OCI-LY3 (cell line): ENCODE data around the gene OCEL1.
"Not testable (repeated sequence)": the region's sequence is repeated elsewhere in the genome, so short reads cannot be mapped to it uniquely, and the experiment has no call there.

ENCODE experiments used
- H2AFZ ChIP-seq: fragments of 200-600, 300-600 bp; shearing (Covaris generic); 2 replicates; pipeline ENCODE4 v1.6.0; 2014; ENCODE audit warnings: antibody characterized with exemption, low read depth, low read length
- H3K27ac ChIP-seq: fragments of 200-600, 300-600 bp; sonication (generic); 2 replicates; pipeline ENCODE4 v1.5.1; 2014; ENCODE audit warnings: mild to moderate bottlenecking, low read length, moderate library complexity, mixed read lengths
- H3K27me3 ChIP-seq: fragments of 200-600, 300-600 bp; sonication (generic); 2 replicates; pipeline ENCODE4 v1.6.1; 2014; ENCODE audit warnings: low read depth, low read length, mixed read lengths
- H3K36me3 ChIP-seq: fragments of 200-600, 300-600 bp; sonication (generic); replicated peaks from 2 replicates; pipeline ENCODE3; 2014; ENCODE audit warnings: low read depth, low read length, mixed read lengths
- H3K4me1 ChIP-seq: fragments of 300-600, 200-600 bp; sonication (generic); 2 replicates; pipeline ENCODE4 v1.6.1; 2014; ENCODE audit warnings: low read length, mixed read lengths
- H3K4me2 ChIP-seq: fragments of 200-600, 300-600 bp; sonication (generic); 2 replicates; pipeline ENCODE4 v1.6.1; 2014; ENCODE audit warnings: low read length, mixed read lengths
- H3K4me3 ChIP-seq: fragments of 300-600, 200-600 bp; sonication (generic); 2 replicates; pipeline ENCODE4 v1.5.1; 2014; ENCODE audit warnings: antibody characterized with exemption, mild to moderate bottlenecking, low read length, moderate library complexity
- H3K79me2 ChIP-seq: fragments of 300-600, 200-600 bp; shearing (Covaris generic); 2 replicates; pipeline ENCODE4 v1.6.1; 2014; ENCODE audit warnings: mild to moderate bottlenecking, low read length, mixed read lengths
- H3K9ac ChIP-seq: fragments of 300-600, 200-600 bp; shearing (Covaris generic); 2 replicates; pipeline ENCODE4 v1.6.0; 2014; ENCODE audit warnings: mild to moderate bottlenecking, low read length, moderate library complexity
- H3K9me3 ChIP-seq: fragments of 200-600, 300-600 bp; shearing (Covaris generic); 2 replicates; pipeline ENCODE4 v1.6.1; 2014; ENCODE audit warnings: low read length, mixed read lengths; ENCODE audit not compliant: insufficient read depth
- H4K20me1 ChIP-seq: fragments of 200-600, 300-600 bp; sonication (generic); 2 replicates; pipeline ENCODE4 v1.6.1; 2016; ENCODE audit warnings: low read length, mixed read lengths; ENCODE audit not compliant: insufficient read depth
- CTCF ChIP-seq: fragments of 200-600, 300-600 bp; sonication (generic); IDR thresholded peaks from 2 replicates; pipeline ENCODE4 v1.5.1; 2014; ENCODE audit warnings: antibody characterized with exemption, low read length, low read depth
- EZH2phosphoT487 ChIP-seq: fragments of 200-600 bp; shearing (Covaris generic); IDR thresholded peaks from 2 replicates; pipeline ENCODE4 v1.6.1; 2018; ENCODE audit warnings: antibody characterized with exemption, mixed run types, low read depth

OCEL1 gene

GRCh38 chr19:17183271-17183761, 42.7 kb upstream of the OCEL1 start:
- Histone ChIP-seq H3K27me3 (no peaks in the 10 kb centered on the region), H3K4me2 (peak overlapping the region; percentile 61), H3K9me3 (no peaks in the 10 kb centered on the region), H3K4me1 (peaks cover 16% of the 10 kb centered on the region), H3K36me3 (peaks cover 39% of the 10 kb centered on the region), H3K27ac (peak overlapping the region; percentile 46), H3K4me3 (peak overlapping the region; percentile 32), H3K9ac (peak overlapping the region; percentile 13; the same call in 1 of the 2 replicates), H2AFZ (0 out of 2 replicates have a peak overlapping the region, but pooled peaks have one; percentile 1), H3K79me2 (no peaks in the 10 kb centered on the region), H4K20me1 (no peaks in the 10 kb centered on the region)
- TF ChIP-seq EZH2phosphoT487 (no peak), CTCF (0 out of 2 replicates have a peak, but pooled peaks have one; percentile 20)

GRCh38 chr19:17183858-17184321, 42.1 kb upstream of the OCEL1 start:
- H3K27me3 ChIP-seq: no peaks in the 10 kb centered on the region
- no peaks in the 10 kb centered on the region for H4K20me1 ChIP-seq
- H3K9me3 ChIP-seq: no peaks in the 10 kb centered on the region
- 0 out of 2 replicates have a peak overlapping the region, but pooled peaks have one; percentile 1 for H2AFZ ChIP-seq
- TF ChIP-seq CTCF (no peak), EZH2phosphoT487 (no peak)
- peak overlapping the region; percentile 46 for H3K27ac ChIP-seq
- peak overlapping the region; percentile 13; the same call in 1 of the 2 replicates for H3K9ac ChIP-seq
- peaks cover 39% of the 10 kb centered on the region for H3K36me3 ChIP-seq
- peaks cover 16% of the 10 kb centered on the region for H3K4me1 ChIP-seq
- H3K4me2 ChIP-seq: peak overlapping the region; percentile 61
- no peaks in the 10 kb centered on the region for H3K79me2 ChIP-seq
- H3K4me3 ChIP-seq: peak overlapping the region; percentile 32

- Histone ChIP-seq H3K27me3 (no peaks in the 10 kb centered on the region), H3K27ac (peak overlapping the region; percentile 46), H3K9ac (no peak overlapping the region), H3K4me2 (peak overlapping the region; percentile 61; the same call in 1 of the 2 replicates), H3K36me3 (peaks cover 43% of the 10 kb centered on the region), H3K9me3 (no peaks in the 10 kb centered on the region), H4K20me1 (no peaks in the 10 kb centered on the region), H3K4me1 (peaks cover 16% of the 10 kb centered on the region), H2AFZ (no peak overlapping the region), H3K79me2 (no peaks in the 10 kb centered on the region), H3K4me3 (no peak overlapping the region)
- no peak for TF ChIP-seq EZH2phosphoT487
- TF ChIP-seq CTCF: no peak
Observed at GRCh38 chr19:17184371-17184841, 41.6 kb upstream of the OCEL1 start.

GRCh38 chr19:17185590-17185989, 40.4 kb upstream of the OCEL1 start:
- Histone ChIP-seq H3K27me3 (no peaks in the 10 kb centered on the region), H3K4me3 (no peak overlapping the region), H3K4me2 (no peak overlapping the region), H3K79me2 (no peaks in the 10 kb centered on the region), H3K27ac (no peak overlapping the region), H3K4me1 (peaks cover 16% of the 10 kb centered on the region), H3K9ac (no peak overlapping the region), H3K9me3 (no peaks in the 10 kb centered on the region), H4K20me1 (no peaks in the 10 kb centered on the region), H2AFZ (no peak overlapping the region), H3K36me3 (peaks cover 45% of the 10 kb centered on the region)
- no peak for TF ChIP-seq CTCF
- no peak for TF ChIP-seq EZH2phosphoT487

GRCh38 chr19:17191736-17192135, 34.3 kb upstream of the OCEL1 start:
- not testable (repeated sequence) for H3K9me3 ChIP-seq, H3K4me3 ChIP-seq, H3K4me2 ChIP-seq, H3K9ac ChIP-seq, H3K27me3 ChIP-seq, H3K27ac ChIP-seq, H2AFZ ChIP-seq, H4K20me1 ChIP-seq, H3K79me2 ChIP-seq, H3K4me1 ChIP-seq
- peaks cover 53% of the 10 kb centered on the region for H3K36me3 ChIP-seq
